ENCODE results near the gene CCL18.
"Not testable (repeated sequence)": the region's sequence is repeated elsewhere in the genome, so short reads cannot be mapped to it uniquely, and the experiment has no call there.

DNA sequence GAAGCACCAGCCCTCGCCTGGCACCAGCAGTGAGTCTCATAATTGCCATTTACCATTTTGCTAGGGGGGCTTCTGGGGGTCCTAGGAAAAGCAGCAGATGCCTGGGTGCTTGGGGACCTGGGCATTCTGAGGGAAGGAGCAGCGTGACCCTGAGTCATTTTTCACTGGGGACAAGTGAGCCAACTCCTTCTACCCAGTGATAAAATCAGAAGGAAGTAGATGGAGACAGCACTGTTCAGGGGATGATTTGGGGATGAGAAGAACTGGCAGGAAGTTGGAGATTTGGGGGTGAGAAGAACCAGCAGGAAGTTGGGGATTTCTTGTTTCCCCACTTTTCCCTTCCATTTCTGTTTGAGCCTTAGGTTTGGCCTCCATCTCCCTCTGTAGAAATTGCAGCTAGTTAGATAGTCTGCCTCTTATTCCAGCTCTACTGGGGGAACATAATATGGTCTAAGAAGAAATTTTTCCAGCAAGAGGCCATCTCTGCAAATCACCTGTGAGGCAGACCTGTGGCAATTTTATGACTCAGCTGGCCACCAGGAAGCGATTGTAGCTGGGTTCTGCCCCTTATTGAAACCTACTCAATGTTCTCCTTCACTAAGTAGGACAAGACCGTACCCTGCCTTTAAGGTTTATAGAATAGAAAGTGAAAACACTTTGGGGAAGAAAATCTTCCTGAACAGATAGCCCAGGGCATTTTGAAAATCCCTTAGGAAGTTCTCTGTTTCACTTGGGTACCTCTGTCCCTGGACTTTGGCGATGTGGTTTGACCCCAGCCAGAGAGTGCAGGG is 17.8 kb downstream of the CCL18 start:
- not testable (repeated sequence) for TF ChIP-seq POLR2A (IDR thresholded peaks at IDR 0.05)
- TF ChIP-seq, protein P1, sequence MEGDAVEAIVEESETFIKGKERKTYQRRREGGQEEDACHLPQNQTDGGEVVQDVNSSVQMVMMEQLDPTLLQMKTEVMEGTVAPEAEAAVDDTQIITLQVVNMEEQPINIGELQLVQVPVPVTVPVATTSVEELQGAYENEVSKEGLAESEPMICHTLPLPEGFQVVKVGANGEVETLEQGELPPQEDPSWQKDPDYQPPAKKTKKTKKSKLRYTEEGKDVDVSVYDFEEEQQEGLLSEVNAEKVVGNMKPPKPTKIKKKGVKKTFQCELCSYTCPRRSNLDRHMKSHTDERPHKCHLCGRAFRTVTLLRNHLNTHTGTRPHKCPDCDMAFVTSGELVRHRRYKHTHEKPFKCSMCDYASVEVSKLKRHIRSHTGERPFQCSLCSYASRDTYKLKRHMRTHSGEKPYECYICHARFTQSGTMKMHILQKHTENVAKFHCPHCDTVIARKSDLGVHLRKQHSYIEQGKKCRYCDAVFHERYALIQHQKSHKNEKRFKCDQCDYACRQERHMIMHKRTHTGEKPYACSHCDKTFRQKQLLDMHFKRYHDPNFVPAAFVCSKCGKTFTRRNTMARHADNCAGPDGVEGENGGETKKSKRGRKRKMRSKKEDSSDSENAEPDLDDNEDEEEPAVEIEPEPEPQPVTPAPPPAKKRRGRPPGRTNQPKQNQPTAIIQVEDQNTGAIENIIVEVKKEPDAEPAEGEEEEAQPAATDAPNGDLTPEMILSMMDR (IDR thresholded peaks at IDR 0.05), result not testable (repeated sequence)
